Cortex of kidney (tissue), 1 donor: ENCODE results near the gene GRID1.
"Not testable (repeated sequence)": the region's sequence is repeated elsewhere in the genome, so short reads cannot be mapped to it uniquely, and the experiment has no call there.

Experiments
- DNase-seq: peaks from one replicate; lab custom pipeline; 2025; lab: John Stamatoyannopoulos, UW

The GRID1 gene

GRCh38 chr10:85874208-85874607, 492.4 kb downstream of the GRID1 start:
- no peak for DNase-seq

GRCh38 chr10:85873063-85873462, 493.5 kb downstream of the GRID1 start:
- DNase-seq: no peak

GRCh38 chr10:85868627-85869499, 497.7 kb downstream of the GRID1 start:
- no peak for DNase-seq

GRCh38 chr10:85864868-85865526, 501.6 kb downstream of the GRID1 start:
- DNase-seq: no peak

GRCh38 chr10:85864173-85864549, 502.4 kb downstream of the GRID1 start:
- DNase-seq: no peak

- no peak for DNase-seq
Measured at GRCh38 chr10:85863301-85864172, 503.1 kb downstream of the GRID1 start.

- DNase-seq: no peak
Measured at GRCh38 chr10:85862771-85863170, 503.8 kb downstream of the GRID1 start.

- DNase-seq: no peak
Measured at GRCh38 chr10:85861513-85862197, 504.9 kb downstream of the GRID1 start.

- DNase-seq: no peak
Measured at GRCh38 chr10:85859859-85860258, 506.7 kb downstream of the GRID1 start.

GRCh38 chr10:85858776-85859515, 507.6 kb downstream of the GRID1 start:
- DNase-seq: no peak

GRCh38 chr10:85857791-85858190, 508.8 kb downstream of the GRID1 start:
- DNase-seq: no peak

GRCh38 chr10:85857305-85857704, 509.3 kb downstream of the GRID1 start:
- no peak for DNase-seq

GRCh38 chr10:85851934-85852333, 514.7 kb downstream of the GRID1 start:
- DNase-seq: no peak

- no peak for DNase-seq
Measured at GRCh38 chr10:85851325-85851724, 515.3 kb downstream of the GRID1 start.

GRCh38 chr10:85850736-85851135, 515.9 kb downstream of the GRID1 start:
- DNase-seq: no peak

GRCh38 chr10:85849315-85849714, 517.3 kb downstream of the GRID1 start:
- DNase-seq: no peak

- DNase-seq: no peak
Measured at GRCh38 chr10:85848756-85849155, 517.8 kb downstream of the GRID1 start.

GRCh38 chr10:85847085-85847484, 519.5 kb downstream of the GRID1 start:
- no peak for DNase-seq

- DNase-seq: not testable (repeated sequence)
Measured at GRCh38 chr10:85838660-85839059, 527.9 kb downstream of the GRID1 start.

- no peak for DNase-seq
Measured at GRCh38 chr10:85832988-85833387, 533.6 kb downstream of the GRID1 start.

GRCh38 chr10:85831422-85831821, 535.2 kb downstream of the GRID1 start:
- DNase-seq: no peak
